DMS79 (cell line): ENCODE data around the gene C22orf39.
A peak's percentile ranks its signal among the peaks of the same experiment; 100 is the strongest.

Experiments used
- DNase-seq: peaks from one replicate; lab custom pipeline; 2025; lab: John Stamatoyannopoulos, UW

C22orf39 gene, protein sequence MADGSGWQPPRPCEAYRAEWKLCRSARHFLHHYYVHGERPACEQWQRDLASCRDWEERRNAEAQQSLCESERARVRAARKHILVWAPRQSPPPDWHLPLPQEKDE

DNA sequence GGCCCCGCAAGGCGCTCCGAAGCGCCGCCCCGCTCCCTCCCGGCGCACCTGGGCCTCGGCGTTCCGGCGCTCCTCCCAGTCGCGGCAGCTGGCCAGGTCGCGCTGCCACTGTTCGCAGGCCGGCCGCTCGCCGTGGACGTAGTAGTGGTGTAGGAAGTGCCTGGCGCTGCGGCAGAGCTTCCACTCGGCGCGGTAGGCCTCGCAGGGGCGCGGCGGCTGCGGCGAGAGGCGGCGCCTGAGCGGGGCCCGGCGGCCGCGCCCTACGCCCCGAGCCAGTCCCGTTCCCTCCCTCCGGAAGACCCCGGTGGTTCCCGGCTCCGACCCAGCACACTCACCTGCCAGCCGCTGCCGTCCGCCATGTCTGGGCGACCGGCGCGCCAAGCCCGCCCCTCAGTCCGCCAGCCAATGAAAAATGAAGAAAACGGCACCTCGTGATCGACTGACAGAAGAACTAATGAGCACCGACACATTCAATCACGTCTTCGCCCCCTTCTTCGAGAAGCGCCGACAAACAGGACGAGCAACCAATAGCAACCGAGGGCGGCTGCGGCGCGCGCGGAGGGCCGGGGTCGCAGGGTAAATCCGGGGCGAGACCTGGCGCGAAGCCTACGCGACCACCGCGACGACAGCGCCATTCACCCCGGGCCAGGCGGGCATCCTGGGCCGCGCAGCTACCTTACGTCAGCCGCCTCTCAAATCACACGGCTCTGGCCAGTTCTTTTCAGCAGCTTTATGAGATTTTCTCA lies at the start of gene C22orf39:
C22orf39 (minus strand) TSS at position 382 of the 746 bp plus-strand sequence; CDS start at position 359, 23 bp downstream.
- DNase-seq, result peak; percentile 81

- DNase-seq, result no peak
Measured at GRCh38 chr22:19497245-19497644, 49.7 kb upstream of the C22orf39 start.

- DNase-seq, result no peak
Measured at GRCh38 chr22:19496324-19496630, 48.8 kb upstream of the C22orf39 start.

DNA sequence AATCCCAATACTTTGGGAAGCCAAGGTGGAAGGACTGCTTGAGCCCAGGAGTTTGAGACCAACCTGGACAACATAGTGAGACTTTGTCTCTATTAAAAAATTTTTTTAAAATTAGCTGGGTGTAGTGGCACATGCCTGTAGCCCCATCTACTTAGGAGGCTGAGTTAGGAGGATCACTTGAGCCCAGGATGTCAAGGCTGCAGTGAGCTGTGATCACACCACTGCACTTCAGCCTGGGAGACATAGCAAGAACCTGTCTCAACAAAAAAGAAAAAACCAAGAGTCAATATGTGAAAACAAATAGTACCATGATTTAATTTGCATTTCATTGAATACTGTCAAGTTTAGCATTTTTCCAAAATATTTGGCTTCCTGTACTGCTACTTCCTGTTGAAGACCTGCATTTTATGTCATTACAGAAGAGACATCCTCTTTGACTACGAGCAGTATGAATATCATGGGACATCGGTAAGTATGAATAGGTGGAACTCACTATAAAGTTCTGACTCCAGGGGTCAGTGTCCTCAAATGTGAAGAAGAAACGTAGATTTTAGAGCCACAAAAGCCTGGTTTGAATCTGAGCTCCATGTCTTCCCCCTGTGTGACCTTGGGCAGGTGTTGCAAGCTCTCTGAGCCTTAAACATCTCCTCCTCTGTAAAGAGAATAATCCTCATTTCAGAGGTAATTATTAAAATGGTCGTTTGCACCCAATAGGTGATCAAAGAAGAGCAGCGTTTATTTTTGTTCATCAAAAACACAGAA lies 48.2 kb upstream of the C22orf39 start:
- no peak for DNase-seq

DNA sequence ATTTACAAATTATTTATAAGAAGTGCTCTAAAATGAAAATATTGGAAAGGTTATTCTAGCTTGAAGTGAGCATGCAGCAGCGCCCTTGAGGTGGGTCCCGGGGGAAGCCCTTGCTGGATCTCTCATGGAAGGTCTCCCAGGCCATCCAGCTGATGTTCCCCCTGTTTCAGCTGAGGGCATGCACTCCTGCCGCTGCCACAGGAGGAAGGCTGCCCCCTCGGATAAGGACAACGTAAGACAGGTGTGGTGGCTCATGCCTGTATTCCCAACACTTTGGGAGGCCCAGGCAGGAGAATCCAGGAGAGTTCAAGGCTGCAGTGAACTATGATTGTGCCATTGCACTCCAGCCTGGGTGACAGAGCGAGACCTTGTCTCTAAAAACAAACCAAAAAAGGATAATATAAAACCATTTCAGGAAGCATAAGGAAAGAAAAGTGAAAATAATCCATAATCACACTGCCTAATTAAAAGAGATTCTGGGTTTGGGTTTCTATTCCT lies 47.2 kb upstream of the C22orf39 start:
- DNase-seq, result no peak

DNA sequence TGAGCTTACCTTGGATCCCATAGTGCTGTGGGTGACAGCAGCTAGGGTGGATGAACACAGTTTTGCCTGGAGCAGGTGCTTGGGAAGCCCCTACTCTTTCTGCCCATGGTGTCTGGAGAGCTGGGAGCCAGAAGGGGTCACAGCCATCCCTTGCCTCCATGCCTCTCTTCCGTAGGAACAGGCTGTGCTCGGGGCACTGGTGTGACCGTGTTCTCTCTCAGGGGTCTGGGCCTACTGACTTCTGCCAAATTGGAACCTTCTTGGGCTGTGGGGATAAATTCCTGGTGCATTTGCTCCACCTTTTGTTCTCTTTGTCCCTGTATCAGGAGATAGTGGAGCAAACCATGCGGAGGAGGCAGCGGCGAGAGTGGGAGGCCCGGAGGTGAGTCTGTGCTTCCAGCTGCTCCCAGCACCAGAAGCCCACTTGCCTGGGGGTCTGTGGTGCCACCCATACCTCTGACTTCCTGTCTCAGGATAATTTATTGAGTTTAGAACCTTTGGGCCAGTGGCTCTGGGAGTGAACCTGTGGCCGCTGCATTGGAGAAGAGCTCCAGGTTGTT lies 46.6 kb upstream of the C22orf39 start:
- DNase-seq, result no peak

DNA sequence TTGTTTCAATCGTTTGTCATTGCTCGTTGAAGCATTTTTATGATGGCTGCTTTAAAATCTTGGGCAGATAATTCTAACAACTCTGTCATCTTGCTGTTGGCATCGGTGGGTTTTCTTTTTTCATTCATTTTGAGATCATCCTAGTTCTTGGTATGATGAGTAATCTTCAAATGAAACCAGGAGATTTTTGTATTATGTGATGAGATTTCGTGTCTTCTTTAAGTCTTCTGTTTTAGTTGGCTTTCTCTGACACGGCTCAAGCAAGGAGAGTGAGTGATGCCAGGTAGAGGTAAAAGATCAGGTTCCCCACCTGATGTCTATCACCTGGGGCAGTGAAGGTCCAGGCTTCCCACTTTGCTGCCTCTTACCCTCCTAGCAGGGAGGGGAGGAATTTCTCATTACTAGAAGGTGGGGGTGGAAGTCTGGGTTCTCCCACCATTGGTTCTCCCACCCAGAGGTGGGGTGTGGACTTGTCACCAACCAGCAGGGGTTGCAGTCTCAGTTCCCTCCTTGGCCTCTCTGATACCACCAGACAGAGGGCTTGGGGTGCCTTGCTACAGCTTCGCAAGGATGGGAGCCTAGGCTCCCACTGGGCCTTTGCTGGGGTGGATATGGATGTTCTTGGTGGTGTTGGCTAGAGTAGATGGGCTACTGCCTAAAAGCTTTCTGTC lies 45.1 kb upstream of the C22orf39 start:
- DNase-seq, result no peak

DNA sequence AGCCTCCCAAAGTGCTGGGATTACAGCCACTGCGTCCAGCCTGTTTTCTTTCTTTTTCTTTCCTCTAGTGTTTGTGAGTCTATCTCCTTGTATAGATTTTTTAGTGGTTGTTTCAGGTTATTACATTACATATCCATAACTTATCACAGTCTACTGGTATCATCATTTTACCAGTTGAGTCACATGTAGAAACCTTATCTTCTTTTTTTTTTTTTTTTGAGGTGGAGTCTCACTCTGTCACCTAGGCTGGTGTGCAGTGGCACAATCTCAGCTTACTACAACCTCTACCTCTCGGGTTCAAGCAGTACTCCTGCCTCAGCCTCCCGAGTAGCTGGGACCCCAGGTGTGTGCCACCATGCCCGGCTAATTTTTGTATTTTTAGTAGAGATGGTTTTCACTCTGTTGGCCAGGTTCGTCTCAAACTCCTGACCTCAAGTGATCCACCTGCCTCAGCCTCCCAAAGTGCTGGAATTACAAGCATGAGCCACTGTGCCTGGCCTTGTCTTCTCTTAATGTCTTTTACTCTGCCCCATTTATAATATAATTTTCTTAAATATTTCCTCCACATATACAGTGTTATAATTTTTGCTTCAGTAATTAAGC lies 43.2 kb upstream of the C22orf39 start:
- no peak for DNase-seq

GRCh38 chr22:19488884-19489843 lies 41.7 kb upstream of the C22orf39 start:
- DNase-seq, result no peak

GRCh38 chr22:19488285-19488684 lies 40.8 kb upstream of the C22orf39 start:
- DNase-seq, result no peak

DNA sequence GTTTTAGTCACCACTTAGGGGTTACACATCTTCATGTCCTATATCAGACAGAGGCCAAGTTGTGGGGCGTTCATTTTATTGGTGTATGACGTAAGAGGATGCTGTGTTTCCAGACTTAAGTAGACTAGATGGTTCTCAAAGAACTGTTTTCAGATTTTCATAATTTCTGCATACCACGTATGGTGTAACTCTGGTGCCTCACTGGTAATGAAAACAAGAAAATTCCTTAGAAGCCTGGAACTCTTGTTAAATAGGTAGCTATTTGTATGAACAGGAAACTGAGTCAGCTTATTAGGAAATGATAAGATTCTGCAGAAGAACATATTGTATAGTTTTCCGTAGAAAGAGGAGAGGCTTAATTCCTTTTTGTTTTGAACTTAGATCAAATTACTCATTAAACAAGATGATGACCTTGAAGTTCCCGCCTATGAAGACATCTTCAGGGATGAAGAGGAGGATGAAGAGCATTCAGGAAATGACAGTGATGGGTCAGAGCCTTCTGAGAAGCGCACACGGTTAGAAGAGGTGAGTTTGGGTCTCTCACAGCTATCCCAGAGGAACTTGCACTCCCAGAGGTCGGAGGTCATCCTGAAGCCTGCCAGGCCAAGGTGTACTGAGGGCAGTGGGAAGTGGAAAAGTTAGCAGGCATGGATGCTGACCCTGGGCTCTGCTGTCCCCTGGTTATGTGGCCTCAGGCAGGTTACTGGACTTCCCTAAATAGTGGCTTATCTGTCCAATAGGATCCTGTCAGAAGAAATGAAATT lies 36.2 kb upstream of the C22orf39 start:
- no peak for DNase-seq

DNA sequence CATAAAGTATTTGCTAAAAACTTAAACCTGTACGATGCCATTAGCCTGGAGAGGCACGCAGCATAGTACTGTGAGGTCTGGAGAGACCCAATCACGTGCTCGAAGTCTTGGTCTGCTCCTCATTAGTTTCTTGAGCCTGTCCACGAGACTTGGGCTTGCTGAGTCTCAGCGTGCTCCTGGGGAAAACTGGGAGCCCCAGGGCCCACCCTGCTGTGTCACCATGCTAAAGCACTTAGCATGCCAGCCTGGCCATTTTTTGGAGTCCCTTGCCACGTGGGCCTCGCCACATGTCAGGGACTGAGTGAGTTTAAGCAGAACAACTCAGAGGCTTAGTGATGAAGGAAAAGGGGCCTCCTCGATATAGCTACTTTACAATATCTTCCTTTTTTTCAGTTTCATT lies 34.8 kb upstream of the C22orf39 start:
- DNase-seq, result no peak

- DNase-seq, result no peak
Measured at GRCh38 chr22:19480789-19481188, 33.3 kb upstream of the C22orf39 start.

DNA sequence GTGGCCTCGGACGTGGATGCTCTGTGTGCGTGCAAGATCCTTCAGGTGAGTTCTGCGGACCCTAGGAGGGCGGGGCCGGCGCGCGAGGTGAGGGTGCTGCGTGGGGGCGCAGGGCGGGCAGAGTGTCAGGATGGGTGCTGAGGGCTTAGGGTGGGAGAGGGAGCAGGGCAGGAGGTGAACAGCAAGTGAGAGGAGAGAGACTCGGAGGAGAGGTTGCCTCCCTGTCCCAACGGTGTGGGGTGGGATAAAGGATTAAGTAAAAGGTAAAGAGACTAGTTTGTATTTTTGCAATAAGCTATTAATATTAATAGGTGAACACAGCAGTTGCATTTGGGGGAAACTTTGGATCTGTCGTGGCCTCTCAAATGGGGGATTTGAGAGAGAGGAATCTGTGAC lies 32.7 kb upstream of the C22orf39 start:
- no peak for DNase-seq

GRCh38 chr22:19479355-19480172 lies 32.1 kb upstream of the C22orf39 start, which contains the start of gene CDC45:
TSS of gene CDC45 (plus strand) at chr22:19479920. CDS start at chr22:19479969, 49 bp downstream.
- DNase-seq, result peak; percentile 83

- DNase-seq, result peak; percentile 54
Measured at GRCh38 chr22:19478901-19479354, 31.4 kb upstream of the C22orf39 start, which contains the start of gene UFD1. TSS of gene UFD1 (minus strand) at chr22:19479193. CDS start at chr22:19479085, 108 bp downstream.

GRCh38 chr22:19478045-19478900 lies 30.8 kb upstream of the C22orf39 start:
- DNase-seq, result no peak
